Body of pancreas (tissue), 4 donors: ENCODE measurements around the gene GPATCH3. TPM values are rescaled to one million over a fixed set of nuclear protein-coding genes. Genes with fewer than 3 reads are reported as not detected.
A peak's percentile ranks its signal among the peaks of the same experiment; 100 is the strongest.
"Not testable (repeated sequence)": the region's sequence is repeated elsewhere in the genome, so short reads cannot be mapped to it uniquely, and the experiment has no call there.

Experiments used
- ATAC-seq: fragments of 150-250 bp; one replicate; pipeline ENCODE4 v1.9.1; 2016
- DNase-seq, 4 donors: peaks; one replicate each; pipeline ENCODE4 v3.0.0-alpha.2; 2019
- H3K27ac ChIP-seq, 4 donors: fragments of 200-600 bp; sonication (generic); 1 replicate in 3 of 4; 2 replicates in 1 of 4; pipeline versions ENCODE4 v1.5.1 to v1.6.1; 2016 to 2019; ENCODE audit warnings: mild to moderate bottlenecking in 1 of 4, mixed read lengths in 1 of 4, moderate library complexity in 1 of 4
- H3K27me3 ChIP-seq, 2 donors: fragments of 200-600 bp; sonication (generic); one replicate each; pipeline ENCODE4 v1.6.0; 2016; ENCODE audit warnings: mild to moderate bottlenecking in 1 of 2
- H3K36me3 ChIP-seq, 2 donors: fragments of 200-600 bp; sonication (generic); replicated peaks in 1 of 2; 2 replicates each; pipeline ENCODE4 v1.5.1; 2016; ENCODE audit warnings: low read depth in 2 of 2; ENCODE audit not compliant: insufficient read depth in 1 of 2
- H3K4me1 ChIP-seq: fragments of 200-600 bp; sonication (generic); one replicate; pipeline ENCODE4 v1.6.0; 2016
- H3K4me3 ChIP-seq, 2 donors: fragments of 200-600 bp; sonication (generic); 1 replicate in 1 of 2; 2 replicates in 1 of 2; pipeline ENCODE4 v1.5.1; 2016 to 2019
- H3K9me3 ChIP-seq, 3 donors: fragments of 200-600 bp; sonication (generic); 1 replicate in 2 of 3; 2 replicates in 1 of 3; pipeline ENCODE4 v1.5.1; 2016
- CTCF ChIP-seq, 7 experiments: fragments of 450-650 bp in 4 of 7; fragments of 200-600 bp in 3 of 7; sonication (generic) in 3 of 7; IDR thresholded peaks; one replicate each; pipeline ENCODE4 v1.5.1; 2016 to 2019; ENCODE audit warnings: antibody characterized with exemption in 7 of 7
- POLR2A ChIP-seq, 3 donors: fragments of 450-650 bp; IDR thresholded peaks; one replicate each; pipeline ENCODE4 v1.6.1; 2016; ENCODE audit warnings: antibody characterized with exemption in 3 of 3, mild to moderate bottlenecking in 2 of 3
- WGBS, 2 donors: methylation state at CpG; one replicate each; pipeline ENCODE4 v1.1.5; 2017; 5-methylcytosine and 5-hydroxymethylcytosine counted together
- intact Hi-C: fragments of 100-400 bp; cut with DNase I; formaldehyde crosslinking; loops from one replicate; pipeline ENCODE4 v1.15.1; 2023
- total RNA-seq, 2 donors: library from RNA; depleted of rRNA; stranded (reverse); fragments of >200 nt; gene quantifications; one replicate each; pipeline ENCODE4 v1.1.0, GENCODE V29; 2016

The GPATCH3 gene
- 10 to 100 TPM in 1 of 2 donors, 1 to 10 TPM in 1; 4.9 to 19.4 TPM for total RNA-seq

GRCh38 chr1:26900001-26900814 is at the start of gene GPATCH3:
GPATCH3 (minus strand) TSS chr1:26900467; CDS start chr1:26900442, 25 bp downstream.
- H3K4me1 ChIP-seq = peaks cover 25% of the 10 kb centered on the region
- H3K4me3 ChIP-seq = peak within 1 kb of the TSS; percentile 78 to 98
- ATAC-seq (peak; percentile 94), DNase-seq (peak; percentile 94 to 95 (median 95))
- peak within 1 kb of the TSS; percentile 70 to 86 (median 80) for H3K27ac ChIP-seq
- H3K9me3 ChIP-seq = no peaks in the 10 kb centered on the region
- peak; percentile 34 to 86 (median 75) for TF ChIP-seq POLR2A (IDR thresholded peaks at IDR 0.05)
- no peak for TF ChIP-seq CTCF (IDR thresholded peaks at IDR 0.05)
- intact Hi-C loops = no loop called here
- no peaks in the 10 kb centered on the region for H3K27me3 ChIP-seq
- WGBS, 2 donors = 0 to 1% methylated on average over 15 to 50 of the region's 50 CpGs
- H3K36me3 ChIP-seq = peaks cover 0 to 2% of the 10 kb centered on the region in 2 donors

GRCh38 chr1:26949926-26950319 is 49.7 kb upstream of the GPATCH3 start:
- no peak for DNase-seq
- WGBS, 2 donors = 72 to 88% methylated on average over 3 of the region's 3 CpGs
- H3K27me3 ChIP-seq = no peaks in the 10 kb centered on the region

GRCh38 chr1:26949266-26949925 is 49.1 kb upstream of the GPATCH3 start:
- no peak for ATAC-seq
- no peaks in the 10 kb centered on the region for H3K27me3 ChIP-seq
- no peak for DNase-seq
- H3K27ac ChIP-seq = peak overlapping the region in 1 of 4 donors; percentile 7
- TF ChIP-seq CTCF (IDR thresholded peaks at IDR 0.05) (no peak), POLR2A (IDR thresholded peaks at IDR 0.05) (no peak)
- H3K4me1 ChIP-seq = peaks cover 18% of the 10 kb centered on the region
- H3K36me3 ChIP-seq = no peaks in the 10 kb centered on the region
- no peak overlapping the region for H3K4me3 ChIP-seq
- WGBS, 2 donors = 75 to 94% methylated on average over 1 of the region's 1 CpG
- H3K9me3 ChIP-seq = no peaks in the 10 kb centered on the region
- intact Hi-C loops = no loop called here

More at GRCh38 chr1:26949926-26950319, 49.7 kb upstream of the GPATCH3 start:
- no peak overlapping the region for H3K4me3 ChIP-seq
- intact Hi-C loops = no loop called here
- no peak for TF ChIP-seq CTCF (IDR thresholded peaks at IDR 0.05)
- TF ChIP-seq POLR2A (IDR thresholded peaks at IDR 0.05) = no peak
- H3K4me1 ChIP-seq = peaks cover 18% of the 10 kb centered on the region
- H3K9me3 ChIP-seq = no peaks in the 10 kb centered on the region
- H3K27ac ChIP-seq = peak overlapping the region in 2 of 4 donors; percentile 7
- ATAC-seq = no peak
- no peaks in the 10 kb centered on the region for H3K36me3 ChIP-seq

GRCh38 chr1:26948725-26949057 is 48.4 kb upstream of the GPATCH3 start:
- intact Hi-C loops, H3K27me3 ChIP-seq, DNase-seq, H3K36me3 ChIP-seq, H3K9me3 ChIP-seq, H3K4me3 ChIP-seq, ATAC-seq: not testable (repeated sequence)
- Histone ChIP-seq H3K4me1 (peaks cover 18% of the 10 kb centered on the region), H3K27ac (peak overlapping the region in 1 of 4 donors; percentile 1)
- 77 to 88% methylated on average over 5 to 15 of the region's 16 CpGs for WGBS, 2 donors

- TF ChIP-seq CTCF (IDR thresholded peaks at IDR 0.05) (no peak), POLR2A (IDR thresholded peaks at IDR 0.05) (no peak)
- 36 to 55% methylated on average over 2 to 4 of the region's 4 CpGs for WGBS, 2 donors
- peak overlapping the region in 3 of 4 donors; percentile 10 to 59 (median 52) for H3K27ac ChIP-seq
- peaks cover 18% of the 10 kb centered on the region for H3K4me1 ChIP-seq
- ATAC-seq = no peak
- intact Hi-C loops = no loop called here
- no peak overlapping the region for H3K4me3 ChIP-seq
- DNase-seq = peak in 2 of 4 donors; percentile 38 to 44
- no peaks in the 10 kb centered on the region for H3K9me3 ChIP-seq
- no peaks in the 10 kb centered on the region for H3K27me3 ChIP-seq
- peaks cover 11 to 20% of the 10 kb centered on the region in 2 donors for H3K36me3 ChIP-seq
These were observed 46.0 kb upstream of the GPATCH3 start for GRCh38 chr1:26946270-26946669.
